GM18526 (cell line): ENCODE results near the gene GIMAP8.

Experiments used
- POLR2A ChIP-seq: IDR thresholded peaks from 3 replicates; pipeline ENCODE4 v1.6.1; 2011; ENCODE audit not compliant: insufficient read length; ENCODE audit errors: extremely low read depth

Gene GIMAP8

GRCh38 chr7:150425670-150426069, 24.8 kb upstream of the GIMAP8 start:
- no peak for TF ChIP-seq POLR2A

GRCh38 chr7:150428671-150429451, 21.6 kb upstream of the GIMAP8 start:
- no peak for TF ChIP-seq POLR2A

DNA sequence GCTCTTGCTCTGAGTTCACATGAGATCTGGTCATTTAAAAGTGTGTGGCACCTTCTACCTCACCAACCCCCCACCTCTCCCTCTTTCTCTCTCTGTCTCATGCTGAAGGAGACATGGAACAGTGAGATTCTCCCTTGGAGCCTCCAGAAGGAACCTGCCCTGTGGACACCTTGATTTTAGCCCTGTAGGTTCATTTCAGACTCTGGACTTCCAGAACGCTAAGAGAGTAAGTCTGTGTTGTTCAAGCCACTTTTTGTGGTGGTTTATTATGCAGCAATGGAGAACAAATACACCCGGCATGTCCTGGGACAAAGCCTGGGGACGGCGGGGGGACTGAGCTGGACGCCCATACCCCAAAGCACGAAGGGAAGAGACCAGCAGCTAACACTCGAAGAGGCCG, 20.7 kb upstream of the GIMAP8 start:
- TF ChIP-seq POLR2A: no peak

GRCh38 chr7:150430465-150431085, 19.9 kb upstream of the GIMAP8 start:
- no peak for TF ChIP-seq POLR2A

GRCh38 chr7:150431839-150432658, 18.4 kb upstream of the GIMAP8 start:
- TF ChIP-seq POLR2A: no peak

GRCh38 chr7:150432915-150433892, 17.2 kb upstream of the GIMAP8 start:
- TF ChIP-seq POLR2A: peak; percentile 63

- no peak for TF ChIP-seq POLR2A
Measured at GRCh38 chr7:150434240-150434639, 16.2 kb upstream of the GIMAP8 start.

DNA sequence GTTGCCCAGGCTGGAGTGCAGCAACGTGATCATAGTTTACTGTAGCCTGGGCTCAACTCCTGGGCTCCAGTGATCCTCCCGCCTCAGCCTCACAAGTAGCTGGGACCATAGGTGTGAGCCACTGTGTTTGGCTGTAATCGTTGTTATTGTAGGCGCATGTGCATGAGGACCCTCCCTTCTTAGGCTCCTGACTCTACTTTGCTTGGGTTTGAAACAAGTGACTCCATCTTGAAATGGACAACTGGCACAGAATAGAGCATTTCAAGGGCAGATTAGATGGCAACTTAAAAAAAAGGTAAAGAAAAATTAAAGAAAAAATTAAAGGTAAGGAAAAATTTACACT, 15.4 kb upstream of the GIMAP8 start:
- TF ChIP-seq POLR2A: no peak

DNA sequence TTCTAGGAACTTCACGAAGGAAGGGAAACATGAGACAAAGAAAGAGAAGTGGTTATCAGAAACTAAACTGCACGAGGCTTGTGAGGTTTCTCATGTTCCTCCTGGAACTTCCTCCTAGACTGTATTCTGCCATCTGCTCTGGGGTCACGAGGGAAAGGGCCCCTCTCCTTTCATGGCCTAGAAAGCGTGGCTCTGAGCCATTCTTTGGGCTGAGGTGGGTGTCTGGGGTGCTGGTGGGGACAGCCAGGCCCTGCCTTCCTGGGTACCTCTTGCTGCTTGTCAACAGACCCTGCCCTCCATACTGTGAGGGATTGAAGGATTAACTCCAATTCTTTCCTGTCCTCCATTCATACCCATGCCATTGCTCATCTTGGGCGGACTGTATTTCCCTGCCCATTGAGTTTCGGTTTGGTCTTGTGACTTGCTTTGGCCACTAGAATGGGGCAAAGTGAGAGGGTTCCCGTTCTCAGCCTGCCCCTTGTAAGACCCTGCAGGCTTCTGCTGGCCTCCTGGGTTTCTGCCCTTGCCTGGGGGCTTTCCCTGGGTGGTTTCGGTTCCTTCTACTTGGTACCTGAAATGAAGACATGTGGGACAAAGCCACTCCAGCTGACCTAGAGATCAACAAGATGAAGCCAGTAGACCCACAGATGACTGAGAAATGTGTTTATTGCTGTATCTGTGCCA, 14.9 kb upstream of the GIMAP8 start:
- peak; percentile 33 for TF ChIP-seq POLR2A

DNA sequence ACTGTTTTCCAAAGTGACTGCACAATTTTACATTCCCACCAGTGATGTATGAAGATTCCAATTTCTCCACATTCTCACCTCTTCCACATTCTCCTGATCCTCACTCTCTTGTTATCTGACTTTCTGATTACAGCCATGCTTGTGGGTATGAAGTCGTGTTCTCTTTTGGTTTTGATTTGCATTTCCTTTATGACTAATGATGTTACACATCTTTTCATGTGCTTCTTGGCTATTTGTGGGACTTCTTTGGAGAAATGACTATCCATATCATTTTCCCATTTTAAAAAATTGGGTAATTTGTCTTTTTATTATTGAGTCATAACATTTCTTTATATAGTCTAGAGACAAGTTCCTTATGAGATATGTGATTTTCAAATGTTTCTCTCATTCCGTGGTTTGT, 10.5 kb upstream of the GIMAP8 start:
- no peak for TF ChIP-seq POLR2A

DNA sequence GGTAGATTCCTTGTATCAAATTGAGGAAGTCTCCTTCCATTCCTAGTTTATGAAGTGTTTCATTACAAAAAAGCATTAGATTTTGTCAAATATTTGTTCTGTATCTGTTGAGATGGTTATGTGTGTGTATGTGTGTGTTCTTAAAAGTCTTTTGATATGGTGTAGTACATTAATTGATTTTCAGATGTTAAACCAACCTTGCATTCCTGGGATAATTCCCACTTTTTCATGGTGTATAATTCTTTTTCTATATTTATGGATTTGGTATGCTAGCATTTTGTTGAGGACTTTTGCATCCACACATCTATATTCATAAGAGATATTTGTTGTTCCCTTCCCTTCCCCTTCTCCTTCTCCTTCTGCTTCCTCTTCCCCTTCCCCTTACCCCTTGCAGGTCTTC, 8.9 kb upstream of the GIMAP8 start:
- TF ChIP-seq POLR2A: no peak

DNA sequence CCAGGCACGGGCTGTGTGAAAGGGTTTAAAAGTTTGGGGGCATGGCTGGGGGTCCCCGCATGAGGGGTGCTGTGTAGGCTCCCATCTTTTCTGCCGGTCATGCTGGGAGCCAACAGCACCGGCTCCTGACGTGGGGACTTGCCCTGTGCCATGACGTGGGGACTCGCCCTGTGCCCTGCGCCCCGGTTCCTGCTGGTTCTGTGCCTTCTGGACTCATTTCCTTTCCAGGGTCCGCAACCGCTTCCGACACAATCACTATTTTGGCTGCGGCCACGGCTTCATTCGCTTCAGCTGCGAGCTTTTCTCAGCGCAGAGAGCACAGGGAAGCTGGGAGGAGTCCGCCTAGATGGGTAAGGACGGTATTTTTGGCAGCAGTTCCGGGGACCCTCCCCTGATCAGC, 7.6 kb upstream of the GIMAP8 start:
- no peak for TF ChIP-seq POLR2A

DNA sequence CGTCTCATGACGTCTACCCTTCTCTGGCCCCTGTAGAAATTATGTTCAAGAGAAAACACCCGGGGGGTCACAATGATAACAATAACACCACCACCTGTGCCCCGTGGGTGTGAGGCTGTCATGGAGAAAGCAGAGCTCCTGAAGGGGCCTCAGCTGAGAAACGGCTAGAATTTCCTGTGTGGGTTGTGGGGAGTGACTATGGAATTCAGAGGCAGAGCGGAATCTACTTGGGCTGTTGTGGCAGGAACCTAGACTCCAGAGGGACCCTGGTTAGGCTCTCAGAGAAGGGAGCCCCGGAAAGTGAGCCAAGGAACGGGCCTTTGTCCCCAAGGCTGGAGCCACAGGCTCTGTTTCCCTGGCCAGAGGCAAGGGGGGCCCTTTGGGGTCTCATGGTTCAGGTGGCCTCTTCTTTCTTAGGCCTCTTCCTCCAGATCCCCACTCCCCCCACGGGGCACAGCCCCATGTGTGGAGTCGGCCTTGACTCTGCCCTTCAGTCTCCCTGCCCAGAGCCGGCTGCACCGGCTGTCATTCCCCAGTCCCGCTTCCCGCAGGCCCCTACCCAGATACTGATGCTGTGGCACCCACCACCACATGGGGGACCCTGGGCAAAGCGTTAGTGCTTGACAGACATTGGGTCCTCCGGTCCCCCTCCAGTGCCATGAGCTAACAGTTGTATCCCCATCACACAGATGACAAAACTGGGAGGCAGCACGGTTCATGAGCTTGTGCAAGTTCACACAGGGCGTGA, 6.5 kb upstream of the GIMAP8 start:
- TF ChIP-seq POLR2A: no peak
